Peyer's patch (tissue), 4 donors: ENCODE data around the gene TBRG1.

Experiments
- POLR2A ChIP-seq, 2 donors: fragments of 450-650 bp; IDR thresholded peaks; one replicate each; pipeline ENCODE4 v1.5.1; 2017; ENCODE audit warnings: antibody characterized with exemption in 2 of 2, mild to moderate bottlenecking in 2 of 2, moderate library complexity in 2 of 2
- TF ChIP-seq, protein P1 (sequence below), 6 experiments: fragments of 450-650 bp in 4 of 6; fragments of 200-600 bp in 2 of 6; sonication (generic) in 1 of 6; IDR thresholded peaks; one replicate each; pipeline ENCODE4 v1.5.1; 2017 to 2019; ENCODE audit warnings: antibody characterized with exemption in 6 of 6, mild to moderate bottlenecking in 3 of 6, moderate library complexity in 1 of 6

DNA sequence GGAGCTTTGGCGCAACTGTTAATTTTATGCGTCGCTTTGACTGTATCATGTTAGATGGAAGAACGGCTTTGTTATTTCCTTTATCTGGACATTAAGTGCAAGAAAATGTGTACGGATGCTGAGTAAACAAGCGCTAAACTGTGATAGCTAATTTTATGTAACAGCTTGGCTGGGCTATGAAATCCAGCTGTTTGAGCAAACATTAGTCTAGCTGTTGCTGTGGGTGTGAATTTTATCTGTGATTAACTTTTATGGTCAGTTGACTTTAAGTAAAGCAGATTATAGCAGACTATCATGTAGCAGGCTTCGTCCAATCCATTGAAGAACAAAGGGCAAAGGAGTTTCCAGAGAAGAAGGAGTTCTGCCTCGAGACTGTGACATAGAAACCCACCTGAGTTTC lies 38.9 kb upstream of the TBRG1 start:
- TF ChIP-seq, protein P1, sequence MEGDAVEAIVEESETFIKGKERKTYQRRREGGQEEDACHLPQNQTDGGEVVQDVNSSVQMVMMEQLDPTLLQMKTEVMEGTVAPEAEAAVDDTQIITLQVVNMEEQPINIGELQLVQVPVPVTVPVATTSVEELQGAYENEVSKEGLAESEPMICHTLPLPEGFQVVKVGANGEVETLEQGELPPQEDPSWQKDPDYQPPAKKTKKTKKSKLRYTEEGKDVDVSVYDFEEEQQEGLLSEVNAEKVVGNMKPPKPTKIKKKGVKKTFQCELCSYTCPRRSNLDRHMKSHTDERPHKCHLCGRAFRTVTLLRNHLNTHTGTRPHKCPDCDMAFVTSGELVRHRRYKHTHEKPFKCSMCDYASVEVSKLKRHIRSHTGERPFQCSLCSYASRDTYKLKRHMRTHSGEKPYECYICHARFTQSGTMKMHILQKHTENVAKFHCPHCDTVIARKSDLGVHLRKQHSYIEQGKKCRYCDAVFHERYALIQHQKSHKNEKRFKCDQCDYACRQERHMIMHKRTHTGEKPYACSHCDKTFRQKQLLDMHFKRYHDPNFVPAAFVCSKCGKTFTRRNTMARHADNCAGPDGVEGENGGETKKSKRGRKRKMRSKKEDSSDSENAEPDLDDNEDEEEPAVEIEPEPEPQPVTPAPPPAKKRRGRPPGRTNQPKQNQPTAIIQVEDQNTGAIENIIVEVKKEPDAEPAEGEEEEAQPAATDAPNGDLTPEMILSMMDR (IDR thresholded peaks at IDR 0.05) = no peak
- TF ChIP-seq POLR2A (IDR thresholded peaks at IDR 0.05) = no peak
